Astrocyte (in vitro differentiated cells and primary cell): Measurements from ENCODE around the gene KLHL30. TPM values are rescaled to one million over a fixed set of nuclear protein-coding genes. Genes with fewer than 3 reads are reported as not detected.

Source experiments
- DNase-seq: peaks from one replicate; pipeline ENCODE4 v3.0.0-alpha.2; 2010; ENCODE audit warnings: low read depth
- FAIRE-seq: peaks from 2 replicates; lab custom pipeline; 2011; peaks lifted over from hg19 to GRCh38; lab: Jason Lieb, UNC
- H2AFZ ChIP-seq: 2 replicates; pipeline ENCODE4 v1.6.0; 2012; ENCODE audit warnings: low read depth, low read length, inconsistent platforms
- H3K27ac ChIP-seq: 2 replicates; pipeline ENCODE4 v1.5.1; 2011; ENCODE audit warnings: low read depth, low read length, inconsistent platforms
- H3K27me3 ChIP-seq: 2 replicates; pipeline ENCODE4 v1.6.0; 2011; ENCODE audit warnings: low read length, inconsistent platforms; ENCODE audit not compliant: insufficient read depth
- H3K36me3 ChIP-seq: 2 replicates; pipeline ENCODE4 v1.5.1; 2011; ENCODE audit warnings: low read length, inconsistent platforms; ENCODE audit not compliant: insufficient read depth
- H3K4me1 ChIP-seq: 2 replicates; pipeline ENCODE4 v1.5.1; 2011; ENCODE audit warnings: low read length, inconsistent platforms; ENCODE audit not compliant: insufficient read depth
- H3K4me2 ChIP-seq: 2 replicates; pipeline ENCODE4 v1.6.0; 2012; ENCODE audit warnings: low read length, inconsistent platforms
- H3K4me3 ChIP-seq: 2 replicates; pipeline ENCODE4 v1.5.1; 2011; ENCODE audit warnings: low read depth, mild to moderate bottlenecking, low read length, inconsistent platforms; ENCODE audit not compliant: insufficient read depth
- H3K79me2 ChIP-seq: 2 replicates; pipeline ENCODE4 v1.6.0; 2012; ENCODE audit warnings: mild to moderate bottlenecking, low read length, inconsistent platforms; ENCODE audit not compliant: insufficient read depth
- H3K9ac ChIP-seq: 2 replicates; pipeline ENCODE4 v1.6.0; 2012; ENCODE audit warnings: mild to moderate bottlenecking, low read length, inconsistent platforms
- H3K9me3 ChIP-seq: 2 replicates; pipeline ENCODE4 v1.5.1; 2012; ENCODE audit warnings: low read depth, mild to moderate bottlenecking, low read length, inconsistent platforms; ENCODE audit not compliant: insufficient read depth
- H4K20me1 ChIP-seq: 2 replicates; pipeline ENCODE4 v1.6.0; 2012; ENCODE audit warnings: low read length, inconsistent platforms; ENCODE audit not compliant: insufficient read depth
- H3K27ac Mint-ChIP-seq: one replicate; pipeline ENCODE4 v1.8.0; 2021; ENCODE audit warnings: mild to moderate bottlenecking, mixed read lengths; ENCODE audit not compliant: unreplicated experiment
- H3K27me3 Mint-ChIP-seq: one replicate; pipeline ENCODE4 v1.8.0; 2021; ENCODE audit warnings: low read depth, mixed read lengths; ENCODE audit not compliant: unreplicated experiment
- H3K36me3 Mint-ChIP-seq: one replicate; pipeline ENCODE4 v1.8.0; 2021; ENCODE audit warnings: low read depth, mixed read lengths; ENCODE audit not compliant: unreplicated experiment
- H3K4me1 Mint-ChIP-seq: one replicate; pipeline ENCODE4 v1.8.0; 2021; ENCODE audit warnings: low read depth, mixed read lengths; ENCODE audit not compliant: unreplicated experiment
- H3K4me3 Mint-ChIP-seq: one replicate; pipeline ENCODE4 v1.8.0; 2021; ENCODE audit warnings: mild to moderate bottlenecking, moderate library complexity, mixed read lengths; ENCODE audit not compliant: unreplicated experiment
- H3K9me3 Mint-ChIP-seq: one replicate; pipeline ENCODE4 v1.8.0; 2021; ENCODE audit warnings: mild to moderate bottlenecking, mixed read lengths; ENCODE audit not compliant: unreplicated experiment
- EZH2 ChIP-seq: IDR thresholded peaks from 2 replicates; pipeline ENCODE4 v1.6.1; 2012; ENCODE audit warnings: mild to moderate bottlenecking, low read length, inconsistent platforms; ENCODE audit not compliant: insufficient read depth
- total RNA-seq: library from RNA; stranded (reverse); gene quantifications from 2 replicates; pipeline ENCODE4 v1.2.1, GENCODE V29; 2021
- TF ChIP-seq, protein P1 (sequence below): IDR thresholded peaks from 2 replicates; pipeline ENCODE4 v1.5.1; 2011; ENCODE audit warnings: low read depth, mild to moderate bottlenecking, inconsistent platforms, low read length, moderate library complexity; ENCODE audit not compliant: insufficient read depth

Gene KLHL30
- total RNA-seq, 1 donor from 2014 or later: 0.59 TPM

DNA sequence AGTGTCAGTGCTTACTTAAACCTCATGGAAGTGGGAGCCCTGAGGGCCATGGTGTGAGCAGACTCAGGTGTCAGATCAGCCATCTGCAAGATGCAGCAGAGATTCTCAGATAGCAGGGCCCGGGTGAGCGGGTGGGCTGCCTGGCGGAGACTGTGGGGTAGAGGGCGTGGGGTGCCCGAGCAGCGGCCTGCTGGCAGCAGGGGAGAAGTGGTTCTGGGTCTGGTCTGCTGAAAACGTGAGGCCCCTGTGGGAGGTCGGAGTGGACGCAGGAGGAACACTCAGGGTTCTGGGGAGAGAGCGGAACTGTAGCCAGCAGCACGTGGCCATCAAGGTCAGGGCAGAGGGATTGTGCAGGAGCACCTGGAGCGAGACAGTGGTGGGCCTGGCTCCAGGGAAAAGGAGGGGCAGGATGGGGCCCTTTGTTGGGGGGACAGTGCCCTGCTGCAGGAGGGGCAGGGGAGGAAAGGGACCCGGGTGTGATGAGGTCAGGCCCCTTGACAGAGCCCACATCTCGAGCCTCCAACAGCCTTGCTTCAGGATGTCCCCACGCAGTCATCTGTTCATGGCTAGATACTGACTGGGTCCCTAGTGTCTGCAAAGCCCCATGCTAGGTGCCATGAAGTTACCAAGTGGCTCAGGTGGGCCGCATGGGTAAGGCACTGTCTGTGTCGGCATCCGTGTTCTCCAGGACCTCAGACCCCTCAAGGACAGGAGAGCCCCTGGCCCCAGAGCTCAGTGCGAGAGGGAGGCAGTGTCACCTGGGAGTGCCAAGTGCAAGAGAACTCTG lies 41.1 kb upstream of the KLHL30 start:
- no peak overlapping the region for H3K27ac Mint-ChIP-seq
- peaks cover 2% of the 10 kb centered on the region for H3K9me3 Mint-ChIP-seq
- H4K20me1 ChIP-seq: no peaks in the 10 kb centered on the region
- DNase-seq (no peak), FAIRE-seq (no peak)
- no peaks in the 10 kb centered on the region for H3K79me2 ChIP-seq
- H3K36me3 Mint-ChIP-seq: peaks cover 5% of the 10 kb centered on the region
- H3K4me1 ChIP-seq: no peaks in the 10 kb centered on the region
- H3K4me2 ChIP-seq: no peak overlapping the region
- H3K36me3 ChIP-seq: no peaks in the 10 kb centered on the region
- H3K27me3 Mint-ChIP-seq: peaks cover 5% of the 10 kb centered on the region
- H3K4me3 ChIP-seq: no peak overlapping the region
- H3K4me3 Mint-ChIP-seq: no peak overlapping the region
- no peak for TF ChIP-seq EZH2
- TF ChIP-seq, protein P1, sequence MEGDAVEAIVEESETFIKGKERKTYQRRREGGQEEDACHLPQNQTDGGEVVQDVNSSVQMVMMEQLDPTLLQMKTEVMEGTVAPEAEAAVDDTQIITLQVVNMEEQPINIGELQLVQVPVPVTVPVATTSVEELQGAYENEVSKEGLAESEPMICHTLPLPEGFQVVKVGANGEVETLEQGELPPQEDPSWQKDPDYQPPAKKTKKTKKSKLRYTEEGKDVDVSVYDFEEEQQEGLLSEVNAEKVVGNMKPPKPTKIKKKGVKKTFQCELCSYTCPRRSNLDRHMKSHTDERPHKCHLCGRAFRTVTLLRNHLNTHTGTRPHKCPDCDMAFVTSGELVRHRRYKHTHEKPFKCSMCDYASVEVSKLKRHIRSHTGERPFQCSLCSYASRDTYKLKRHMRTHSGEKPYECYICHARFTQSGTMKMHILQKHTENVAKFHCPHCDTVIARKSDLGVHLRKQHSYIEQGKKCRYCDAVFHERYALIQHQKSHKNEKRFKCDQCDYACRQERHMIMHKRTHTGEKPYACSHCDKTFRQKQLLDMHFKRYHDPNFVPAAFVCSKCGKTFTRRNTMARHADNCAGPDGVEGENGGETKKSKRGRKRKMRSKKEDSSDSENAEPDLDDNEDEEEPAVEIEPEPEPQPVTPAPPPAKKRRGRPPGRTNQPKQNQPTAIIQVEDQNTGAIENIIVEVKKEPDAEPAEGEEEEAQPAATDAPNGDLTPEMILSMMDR: no peak
- no peaks in the 10 kb centered on the region for H3K27me3 ChIP-seq
- H3K9ac ChIP-seq: no peak overlapping the region
- H3K27ac ChIP-seq: no peak overlapping the region
- no peaks in the 10 kb centered on the region for H3K9me3 ChIP-seq
- H3K4me1 Mint-ChIP-seq: no peaks in the 10 kb centered on the region
- H2AFZ ChIP-seq: no peak overlapping the region

DNA sequence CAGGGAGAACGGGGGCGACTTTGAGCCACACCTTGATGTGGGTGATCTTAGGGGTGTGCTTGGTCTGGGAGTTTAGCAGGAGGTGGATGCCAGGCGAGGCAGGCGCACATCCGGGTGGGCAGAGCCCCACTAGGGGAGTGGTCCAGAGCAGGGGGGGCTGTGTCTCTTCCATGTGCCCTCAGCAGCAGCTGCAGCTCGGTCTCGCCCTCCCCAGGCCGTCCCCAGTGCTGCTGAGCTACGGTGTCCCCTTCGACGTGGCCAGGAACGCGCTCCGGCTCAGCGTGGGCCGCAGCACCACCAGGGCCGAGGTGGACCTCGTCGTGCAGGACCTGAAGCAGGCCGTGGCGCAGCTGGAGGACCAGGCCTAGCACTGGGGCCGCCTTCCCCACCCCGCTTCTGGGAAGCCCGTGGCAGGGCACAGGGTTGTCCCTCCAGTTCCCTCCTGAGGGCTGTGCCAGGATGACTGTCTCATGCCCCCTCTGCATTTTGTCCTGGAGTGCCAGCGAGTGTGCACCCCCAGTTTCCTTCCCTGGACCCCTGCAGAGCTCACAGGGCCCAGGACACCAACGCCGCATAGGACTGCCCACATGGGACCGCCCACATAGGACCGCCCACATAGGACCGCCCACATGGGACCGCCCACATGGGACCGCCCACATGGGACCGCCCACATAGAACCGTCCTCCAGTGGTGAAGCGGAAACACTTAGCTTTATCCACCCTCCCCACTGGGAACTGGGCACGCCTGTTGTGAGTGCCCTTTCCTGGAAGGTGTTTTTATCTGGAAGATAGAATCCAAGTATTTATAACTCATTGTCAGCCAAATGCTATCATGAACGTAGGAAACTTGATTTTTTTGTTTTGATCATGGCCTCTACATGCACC lies 40.2 kb upstream of the KLHL30 start:
- FAIRE-seq: no peak

More for the DNA sequence above, 40.2 kb upstream of the KLHL30 start:
- peak; percentile 7 for DNase-seq
- Histone ChIP-seq H3K4me3 (no peak overlapping the region), H3K9me3 (no peaks in the 10 kb centered on the region), H3K27me3 (no peaks in the 10 kb centered on the region), H3K9ac (no peak overlapping the region), H3K4me1 (no peaks in the 10 kb centered on the region), H3K79me2 (no peaks in the 10 kb centered on the region), H3K4me2 (no peak overlapping the region), H4K20me1 (no peaks in the 10 kb centered on the region), H3K27ac (no peak overlapping the region), H3K36me3 (no peaks in the 10 kb centered on the region), H2AFZ (no peak overlapping the region)
- no peak overlapping the region for H3K4me3 Mint-ChIP-seq
- peaks cover 2% of the 10 kb centered on the region for H3K9me3 Mint-ChIP-seq
- no peak overlapping the region for H3K27ac Mint-ChIP-seq
- H3K4me1 Mint-ChIP-seq: no peaks in the 10 kb centered on the region
- peaks cover 7% of the 10 kb centered on the region for H3K27me3 Mint-ChIP-seq
- TF ChIP-seq, protein P1: no peak
- TF ChIP-seq EZH2: no peak
- H3K36me3 Mint-ChIP-seq: peaks cover 5% of the 10 kb centered on the region
